Measurements from ENCODE around the gene IPO9.
"Not testable (repeated sequence)": the region's sequence is repeated elsewhere in the genome, so short reads cannot be mapped to it uniquely, and the experiment has no call there.

IPO9 gene

GRCh38 chr1:201849372-201850052 lies 20.6 kb downstream of the IPO9 start:
- DNase-seq, result no peak

- no peak for DNase-seq
Measured at GRCh38 chr1:201850053-201850397, 21.1 kb downstream of the IPO9 start.

- no peak for DNase-seq
Measured at GRCh38 chr1:201851949-201852348, 23.0 kb downstream of the IPO9 start.

- DNase-seq, result not testable (repeated sequence)
Measured at GRCh38 chr1:201856722-201857121, 27.8 kb downstream of the IPO9 start.

- no peak for DNase-seq
Measured at GRCh38 chr1:201859424-201859823, 30.5 kb downstream of the IPO9 start.

GRCh38 chr1:201861448-201861847 lies 32.5 kb downstream of the IPO9 start:
- DNase-seq, result no peak

- no peak for DNase-seq
Measured at GRCh38 chr1:201870397-201870796, 41.4 kb downstream of the IPO9 start.

- DNase-seq, result no peak
Measured at GRCh38 chr1:201874672-201875071, 45.7 kb downstream of the IPO9 start.

GRCh38 chr1:201876148-201876818 lies 47.3 kb downstream of the IPO9 start:
- DNase-seq, result no peak

GRCh38 chr1:201877877-201878401 lies 49.0 kb downstream of the IPO9 start:
- DNase-seq, result peak; percentile 46

GRCh38 chr1:201880928-201881571 lies 52.1 kb downstream of the IPO9 start:
- peak; percentile 10 for DNase-seq

- DNase-seq, result no peak
Measured at GRCh38 chr1:201881617-201882016, 52.7 kb downstream of the IPO9 start.

GRCh38 chr1:201882665-201883132 lies 53.7 kb downstream of the IPO9 start:
- peak; percentile 93 for DNase-seq

- no peak for DNase-seq
Measured at GRCh38 chr1:201883266-201883665, 54.3 kb downstream of the IPO9 start.

GRCh38 chr1:201883786-201884185 lies 54.8 kb downstream of the IPO9 start:
- peak; percentile 77 for DNase-seq

- DNase-seq, result no peak
Measured at GRCh38 chr1:201884425-201884824, 55.5 kb downstream of the IPO9 start.

GRCh38 chr1:201885531-201886075 lies 56.6 kb downstream of the IPO9 start:
- no peak for DNase-seq

GRCh38 chr1:201886103-201886885 lies 57.3 kb downstream of the IPO9 start:
- no peak for DNase-seq

GRCh38 chr1:201887116-201887866 lies 58.3 kb downstream of the IPO9 start:
- DNase-seq, result no peak

GRCh38 chr1:201888282-201889089 lies 59.5 kb downstream of the IPO9 start, which contains the start of gene SHISA4:
Gene SHISA4 (plus strand): TSS chr1:201888898. CDS start chr1:201888995, 97 bp downstream.
- DNase-seq, result peak; percentile 29

Data from inflammatory macrophage treated with lipopolysaccharide for 4 hours (primary cell).